Endothelial cell of umbilical vein (primary cell): ENCODE data around the gene KRT82. TPM values are rescaled to one million over a fixed set of nuclear protein-coding genes. Genes with fewer than 3 reads are reported as not detected.

Experiments
- BruUV-seq: library from RNA; stranded (reverse); fragments of 400-500 nt; replicated peaks from 2 replicates; lab custom pipeline; 2021; lab: Mats Ljungman, UMichigan
- CTCF ChIA-PET: fragments of 300-600, 350-600 bp; sonication (Branson Sonifier 250); formaldehyde crosslinking; loops from one replicate; lab custom pipeline; 2021; ENCODE audit warnings: antibody characterized with exemption, inconsistent platforms; lab: Charles Lee
- POLR2A ChIA-PET: fragments of 300-600, 350-600 bp; sonication (Branson Sonifier 250); formaldehyde crosslinking; loops from one replicate; lab custom pipeline; 2021; ENCODE audit warnings: antibody characterized with exemption, inconsistent platforms; lab: Charles Lee
- DNase-seq: peaks from one replicate; pipeline ENCODE4 v3.0.0-alpha.2; 2011; ENCODE audit warnings: low read depth, low spot score
- FAIRE-seq: peaks from 2 replicates; lab custom pipeline; 2011; peaks lifted over from hg19 to GRCh38; lab: Jason Lieb, UNC
- H2AFZ ChIP-seq: 2 replicates; pipeline ENCODE4 v1.6.0; 2012; ENCODE audit warnings: low read depth, low read length, control low read depth, inconsistent platforms
- H3K27ac ChIP-seq: 2 replicates; pipeline ENCODE4 v1.5.1; 2011; ENCODE audit warnings: low read depth, mild to moderate bottlenecking, control low read depth, low read length, moderate library complexity; ENCODE audit not compliant: insufficient read depth
- H3K27me3 ChIP-seq, 2 experiments: 2 replicates each; pipeline versions ENCODE4 v1.6.0 to v1.6.1; 2011; ENCODE audit warnings: low read length in 2 of 2, mixed read lengths in 1 of 2; ENCODE audit not compliant: control insufficient read depth in 2 of 2, insufficient read depth in 2 of 2
- H3K36me3 ChIP-seq, 2 experiments: 2 replicates in 1 of 2; 3 replicates in 1 of 2; pipeline ENCODE4 v1.5.1; 2011; ENCODE audit warnings: low read length in 2 of 2, mild to moderate bottlenecking in 1 of 2, moderate library complexity in 1 of 2; ENCODE audit not compliant: control insufficient read depth in 2 of 2, insufficient read depth in 2 of 2; ENCODE audit errors: extremely low read depth in 1 of 2
- H3K4me1 ChIP-seq: 3 replicates; pipeline ENCODE4 v1.5.1; 2011; ENCODE audit warnings: mild to moderate bottlenecking, low read length; ENCODE audit not compliant: control insufficient read depth, insufficient read depth; ENCODE audit errors: extremely low read depth
- H3K4me2 ChIP-seq: 2 replicates; pipeline ENCODE4 v1.6.1; 2011; ENCODE audit warnings: low read length, control low read depth, mixed read lengths; ENCODE audit not compliant: insufficient read depth
- H3K4me3 ChIP-seq, 3 experiments: fragments of 200-600 bp in 1 of 3; sonication (generic), shearing (Covaris generic) in 1 of 3; replicated peaks in 1 of 3; 2 replicates each; pipeline ENCODE4 v1.5.1; 2011 to 2016; ENCODE audit warnings: control low read depth in 3 of 3, low read length in 3 of 3, mild to moderate bottlenecking in 2 of 3, inconsistent platforms in 1 of 3, low read depth in 1 of 3, moderate library complexity in 1 of 3; ENCODE audit not compliant: insufficient read depth in 1 of 3
- H3K79me2 ChIP-seq: 2 replicates; pipeline ENCODE4 v1.6.0; 2012; ENCODE audit warnings: low read length, inconsistent platforms; ENCODE audit not compliant: control insufficient read depth, insufficient read depth
- H3K9ac ChIP-seq: replicated peaks from 2 replicates; pipeline ENCODE3; 2011; ENCODE audit warnings: low read length, control low read depth; ENCODE audit not compliant: insufficient read depth; ENCODE audit errors: extremely low read depth
- H3K9me1 ChIP-seq: replicated peaks from 3 replicates; pipeline ENCODE4 v1.6.0; 2011; ENCODE audit warnings: mild to moderate bottlenecking, low read length; ENCODE audit not compliant: control insufficient read depth, insufficient read depth; ENCODE audit errors: extremely low read depth
- H3K9me3 ChIP-seq: replicated peaks from 2 replicates; pipeline ENCODE4 v1.5.1; 2012; ENCODE audit warnings: low read length, inconsistent platforms; ENCODE audit not compliant: control insufficient read depth, insufficient read depth
- H4K20me1 ChIP-seq: replicated peaks from 2 replicates; pipeline ENCODE3; 2011; ENCODE audit warnings: mild to moderate bottlenecking, low read length; ENCODE audit not compliant: control insufficient read depth, insufficient read depth; ENCODE audit errors: extremely low read depth
- EZH2 ChIP-seq: IDR thresholded peaks from 2 replicates; pipeline ENCODE4 v1.6.1; 2012; ENCODE audit warnings: borderline replicate concordance, low read depth, mild to moderate bottlenecking, moderate library complexity, low read length, inconsistent platforms; ENCODE audit not compliant: severe bottlenecking
- JUN ChIP-seq: IDR thresholded peaks from 2 replicates; pipeline ENCODE4 v1.6.1; 2011; ENCODE audit warnings: borderline replicate concordance, low read depth; ENCODE audit not compliant: insufficient read length, insufficient read depth
- MYC ChIP-seq: IDR thresholded peaks from one replicate; pipeline ENCODE4 v1.6.1; 2011; ENCODE audit warnings: mild to moderate bottlenecking, low read depth, low read length
- POLR2A ChIP-seq: IDR thresholded peaks from 2 replicates; pipeline ENCODE4 v1.6.1; 2012; ENCODE audit warnings: low read depth, mild to moderate bottlenecking, control low read depth, low read length
- dilution Hi-C: fragments of 300-500 bp; cut with MboI; formaldehyde crosslinking; loops from one replicate; pipeline ENCODE4 v1.15.0; 2019; ENCODE audit warnings: low sequenced_read_pairs; ENCODE audit not compliant: extremely low pct_ligation_motif_present
- intact Hi-C: fragments of 100-400 bp; cut with micrococcal nuclease; formaldehyde crosslinking; loops from one replicate; pipeline ENCODE4 v1.10.0; 2022
- polyA plus RNA-seq, 4 experiments: library from polyadenylated mRNA; depleted of rRNA in 3 of 4; stranded (reverse) in 3 of 4; unstranded in 1 of 4; fragments of >200 nt; gene quantifications; 2 replicates each; pipeline versions ENCODE4 v1.2.1 to v1.2.3, GENCODE V29; 2011 to 2012; ENCODE audit warnings: missing spikeins in 1 of 4
- total RNA-seq: library from RNA; stranded (reverse); gene quantifications from 2 replicates; pipeline ENCODE4 v1.2.3, GENCODE V29; 2021

KRT82 gene
- total and polyA plus RNA-seq, 2 donors (not counting 3 experiments of a cell fraction or from before 2014, with no cell fraction given), result not detected

- CTCF ChIA-PET, result interaction anchor here (1.0 to 1.7 kb wide), 2 partner anchors 8 to 15 kb away, joined by 4 to 5 read pairs; no protein-coding TSS in a partner anchor
- no peak for TF ChIP-seq EZH2
- TF ChIP-seq POLR2A, result no peak
- FAIRE-seq, result no peak
Measured at GRCh38 chr12:52387859-52388258, 18.3 kb downstream of the KRT82 start.

DNA sequence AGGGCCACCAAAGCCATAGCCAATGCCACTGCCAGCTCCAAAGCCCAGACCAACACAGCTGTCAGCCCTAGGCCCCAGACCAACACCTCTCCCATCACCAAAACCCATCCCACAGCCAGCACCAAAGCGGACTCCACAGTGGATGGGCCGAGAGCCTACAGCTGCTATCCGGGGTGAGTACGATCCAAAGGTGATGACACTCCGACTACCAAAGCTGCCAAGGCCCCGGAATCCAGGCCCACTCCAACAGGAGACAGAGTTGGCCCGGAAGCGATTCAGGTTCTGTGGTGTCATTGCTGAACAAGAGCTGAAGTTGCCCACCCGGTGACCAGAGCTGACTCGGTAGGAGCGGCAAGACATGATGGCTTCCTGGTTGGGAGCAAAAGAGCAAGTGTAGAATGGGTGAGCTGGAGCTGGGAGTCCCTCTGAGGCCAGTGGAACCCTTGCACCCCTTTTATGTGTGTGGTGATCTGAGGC lies 20.9 kb downstream of the KRT82 start, which contains the start of gene KRT84:
Gene KRT84 (minus strand): TSS at position 427 of the 477 bp plus-strand sequence. CDS start 67 bp downstream, at position 360.
- Histone ChIP-seq H3K27me3 (peaks cover 2 to 13% of the 10 kb centered on the region in 2 experiments), H3K9me1 (no peaks in the 10 kb centered on the region), H4K20me1 (no peaks in the 10 kb centered on the region), H2AFZ (no peak within 1 kb of the TSS), H3K27ac (no peak within 1 kb of the TSS), H3K36me3 (no peaks in the 10 kb centered on the region), H3K79me2 (no peaks in the 10 kb centered on the region), H3K9ac (no peak within 1 kb of the TSS), H3K9me3 (no peaks in the 10 kb centered on the region), H3K4me3 (no peak within 1 kb of the TSS), H3K4me1 (no peaks in the 10 kb centered on the region), H3K4me2 (no peak within 1 kb of the TSS)
- CTCF ChIA-PET, result interaction anchor here (1.4 to 3.7 kb wide), 5 partner anchors 12 to 495 kb away, joined by 4 to 16 read pairs (median 7); no protein-coding TSS in a partner anchor
- POLR2A ChIA-PET, result no interaction called here
- TF ChIP-seq JUN (no peak), MYC (no peak), POLR2A (no peak)
- DNase-seq (no peak), FAIRE-seq (no peak)
- dilution Hi-C loops, result no loop called here
- no TSS peak for BruUV-seq
- intact Hi-C loops, result no loop called here

More at GRCh38 chr12:52387859-52388258, 18.3 kb downstream of the KRT82 start:
- H3K27ac ChIP-seq, result no peak overlapping the region
- H3K9ac ChIP-seq, result no peak overlapping the region
- no peaks in the 10 kb centered on the region for H3K79me2 ChIP-seq
- no peak for DNase-seq
- H4K20me1 ChIP-seq, result no peaks in the 10 kb centered on the region
- H3K9me1 ChIP-seq, result no peaks in the 10 kb centered on the region
- BruUV-seq, result no TSS peak
- H3K4me1 ChIP-seq, result no peaks in the 10 kb centered on the region
- no peak overlapping the region for H3K4me2 ChIP-seq
- peaks cover 2 to 13% of the 10 kb centered on the region in 2 experiments for H3K27me3 ChIP-seq
- H3K36me3 ChIP-seq, result no peaks in the 10 kb centered on the region
- intact Hi-C loops, result no loop called here
- POLR2A ChIA-PET, result no interaction called here
- dilution Hi-C loops, result no loop called here
- no peaks in the 10 kb centered on the region for H3K9me3 ChIP-seq
- H2AFZ ChIP-seq, result no peak overlapping the region
- H3K4me3 ChIP-seq, result no peak overlapping the region
